ENCODE results near the gene STON1.

DNA sequence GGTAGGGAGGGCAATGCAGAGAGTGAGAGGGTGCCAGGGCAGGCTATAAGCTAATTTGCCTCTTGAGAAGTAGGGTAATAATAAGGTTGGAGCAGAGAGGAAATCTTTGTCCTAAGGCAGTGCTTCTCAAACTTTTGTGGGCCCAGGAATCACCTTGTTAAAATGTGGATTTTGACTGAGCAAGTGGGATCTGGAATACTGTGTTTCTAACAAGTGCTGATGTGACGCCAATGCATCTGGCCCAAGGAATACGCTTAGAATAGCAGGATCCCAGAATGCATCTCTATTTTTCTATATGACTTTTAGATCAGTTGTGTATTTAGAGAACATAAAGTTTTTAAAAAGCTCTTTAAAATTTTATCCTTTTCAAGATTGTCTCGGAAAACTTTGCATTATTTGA, 58.0 kb downstream of the STON1 start:
- TF ChIP-seq POLR2AphosphoS5 (IDR thresholded peaks at IDR 0.05) (no peak), POLR2A (IDR thresholded peaks at IDR 0.05) (no peak)
- TF ChIP-seq, protein P1, sequence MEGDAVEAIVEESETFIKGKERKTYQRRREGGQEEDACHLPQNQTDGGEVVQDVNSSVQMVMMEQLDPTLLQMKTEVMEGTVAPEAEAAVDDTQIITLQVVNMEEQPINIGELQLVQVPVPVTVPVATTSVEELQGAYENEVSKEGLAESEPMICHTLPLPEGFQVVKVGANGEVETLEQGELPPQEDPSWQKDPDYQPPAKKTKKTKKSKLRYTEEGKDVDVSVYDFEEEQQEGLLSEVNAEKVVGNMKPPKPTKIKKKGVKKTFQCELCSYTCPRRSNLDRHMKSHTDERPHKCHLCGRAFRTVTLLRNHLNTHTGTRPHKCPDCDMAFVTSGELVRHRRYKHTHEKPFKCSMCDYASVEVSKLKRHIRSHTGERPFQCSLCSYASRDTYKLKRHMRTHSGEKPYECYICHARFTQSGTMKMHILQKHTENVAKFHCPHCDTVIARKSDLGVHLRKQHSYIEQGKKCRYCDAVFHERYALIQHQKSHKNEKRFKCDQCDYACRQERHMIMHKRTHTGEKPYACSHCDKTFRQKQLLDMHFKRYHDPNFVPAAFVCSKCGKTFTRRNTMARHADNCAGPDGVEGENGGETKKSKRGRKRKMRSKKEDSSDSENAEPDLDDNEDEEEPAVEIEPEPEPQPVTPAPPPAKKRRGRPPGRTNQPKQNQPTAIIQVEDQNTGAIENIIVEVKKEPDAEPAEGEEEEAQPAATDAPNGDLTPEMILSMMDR (IDR thresholded peaks at IDR 0.05) = no peak

Measured in prostate gland (tissue), 2 donors.